Activated T-cell treated with anti-CD3 and anti-CD28 coated beads, Interleukin-2, amount 50 U/mL, for 48 hours (primary cell): ENCODE results near the gene ST8SIA5.

Source experiments
- DNase-seq, 2 experiments: peaks; one replicate each; pipeline ENCODE4 v3.0.0-alpha.2; 2020

ST8SIA5 gene

DNA sequence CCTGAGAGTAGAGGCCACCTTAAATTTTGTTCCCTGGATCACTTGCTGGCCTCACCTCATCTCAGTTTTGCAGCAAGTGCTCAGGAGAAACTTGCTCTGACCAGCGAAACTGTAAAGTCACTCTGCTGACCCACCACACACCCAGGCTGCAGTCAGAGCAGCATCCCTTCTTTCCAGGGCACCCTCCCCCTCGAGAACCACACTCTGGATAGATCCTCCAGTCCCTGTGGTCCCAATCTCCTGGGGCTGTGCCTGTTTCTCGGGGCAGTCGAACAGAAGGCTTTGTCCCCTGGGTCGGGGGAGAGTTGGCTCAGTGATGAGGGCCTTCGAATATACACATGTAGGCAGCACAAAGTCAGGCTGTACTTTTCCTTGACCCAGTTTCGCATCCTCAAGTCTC, 18.4 kb downstream of the ST8SIA5 start:
- no peak for DNase-seq

DNA sequence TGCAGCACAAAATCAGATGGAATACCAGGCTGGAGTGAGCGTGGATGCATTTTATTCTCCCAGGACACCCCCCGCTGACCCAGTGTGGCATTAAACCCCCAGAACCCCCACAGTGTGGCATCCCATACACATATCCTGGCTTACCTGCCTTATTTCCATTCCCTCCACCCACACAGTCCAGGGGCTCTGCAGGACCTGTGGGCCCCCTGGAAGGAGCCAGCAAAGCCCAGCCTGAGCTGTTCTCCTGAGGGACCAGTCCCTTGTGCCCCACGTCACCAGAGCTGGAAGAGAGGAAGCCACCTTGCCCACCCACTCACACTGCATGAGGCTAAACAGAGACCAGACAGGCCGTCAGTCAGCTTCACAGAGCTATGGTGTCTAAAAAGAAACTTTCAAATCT, 20.1 kb downstream of the ST8SIA5 start:
- DNase-seq, result no peak

- no peak for DNase-seq
Observed at GRCh38 chr18:46736135-46736534, 20.7 kb downstream of the ST8SIA5 start.

DNA sequence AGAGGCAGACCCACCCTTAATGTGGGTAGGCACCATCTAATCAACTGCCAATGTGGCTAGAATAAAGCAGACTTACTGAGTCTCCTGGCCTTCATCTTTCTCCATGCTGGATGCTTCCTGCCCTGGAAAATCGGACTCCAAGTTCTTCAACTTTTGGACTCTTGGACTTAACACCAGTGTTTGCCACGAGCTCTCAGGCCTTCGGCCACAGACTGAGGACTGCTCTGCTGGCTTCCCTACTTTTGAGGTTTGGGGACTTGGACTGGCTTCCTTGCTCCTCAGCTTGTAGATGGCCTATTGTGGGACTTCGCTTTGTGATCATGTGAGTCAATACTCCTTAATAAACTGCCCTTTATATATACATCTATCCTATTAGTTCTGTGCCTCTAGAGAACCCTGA, 21.9 kb downstream of the ST8SIA5 start:
- no peak for DNase-seq

GRCh38 chr18:46733872-46734271, 23.0 kb downstream of the ST8SIA5 start:
- DNase-seq, result no peak

GRCh38 chr18:46732801-46733200, 24.1 kb downstream of the ST8SIA5 start:
- no peak for DNase-seq

DNA sequence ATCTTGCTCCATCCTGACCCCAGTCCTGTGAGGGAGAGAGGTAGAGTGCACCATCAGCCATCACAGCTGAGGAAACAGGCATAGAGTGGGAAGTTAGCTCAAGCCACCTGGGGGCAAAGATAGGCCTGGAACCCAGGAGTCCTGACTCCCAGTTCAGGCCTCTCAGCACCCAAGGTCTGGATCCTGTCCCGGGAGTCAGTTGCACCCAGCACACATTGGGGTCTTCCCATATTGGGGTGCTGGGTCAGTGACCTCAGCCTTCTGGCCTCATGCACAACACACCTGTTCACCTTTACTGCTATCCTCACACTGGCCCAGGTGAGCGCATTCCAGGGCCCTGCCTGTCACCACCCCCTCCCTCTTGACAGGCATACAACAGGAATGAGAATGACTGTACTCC, 24.7 kb downstream of the ST8SIA5 start:
- DNase-seq, result no peak

- DNase-seq, result no peak
Observed at GRCh38 chr18:46731316-46731715, 25.5 kb downstream of the ST8SIA5 start.

DNA sequence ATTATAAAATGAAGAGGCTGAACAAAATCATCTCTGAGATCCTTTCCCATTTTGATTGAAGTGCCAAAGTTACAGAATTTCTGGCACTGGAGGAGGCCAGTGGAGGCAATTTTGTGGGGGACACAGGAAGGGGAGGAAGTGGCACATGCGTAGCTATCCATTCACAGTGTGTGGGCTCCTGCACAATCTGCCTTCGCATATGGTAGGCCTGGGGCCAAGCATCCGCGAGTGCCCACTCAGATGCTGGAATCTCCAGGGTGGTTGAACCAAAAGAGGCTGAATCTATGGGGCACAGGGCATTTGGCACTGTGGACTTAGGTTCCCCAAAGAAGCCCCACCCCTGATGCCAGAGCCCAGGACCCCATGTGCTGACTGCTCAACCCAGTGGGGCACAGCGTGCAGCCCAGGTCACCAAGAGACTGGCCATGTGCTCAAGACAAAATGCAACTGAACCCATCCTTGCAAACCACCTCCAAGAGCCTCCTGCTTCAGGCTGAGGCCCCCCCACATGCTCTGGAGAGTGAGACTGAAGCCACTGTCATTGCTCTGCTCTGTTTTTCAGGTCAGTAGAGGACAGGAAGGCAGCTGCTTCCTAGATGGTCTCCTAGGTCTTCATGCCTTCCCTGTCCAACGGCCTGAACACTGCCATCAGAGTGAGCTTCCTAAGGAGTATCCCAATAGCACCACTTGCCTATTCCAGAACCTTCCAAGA, 28.5 kb downstream of the ST8SIA5 start:
- DNase-seq, result no peak

DNA sequence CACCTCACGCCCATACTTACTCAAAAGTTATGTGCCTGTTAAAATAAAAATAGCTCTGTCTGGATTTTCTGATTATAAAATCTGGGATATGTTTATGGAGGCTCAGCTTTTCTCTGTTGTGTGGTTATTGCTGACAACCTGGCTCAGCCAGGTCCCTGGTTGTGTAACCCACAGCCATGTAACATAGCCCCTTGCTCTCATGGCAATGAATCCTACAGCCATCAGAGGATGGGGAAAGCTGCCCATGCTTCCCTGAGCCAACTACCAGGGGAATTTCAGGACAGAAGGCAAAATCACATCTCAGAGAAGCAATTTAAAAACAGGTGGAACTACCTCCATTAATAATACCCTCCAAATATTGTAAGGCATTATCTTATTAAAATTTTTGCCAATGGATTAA, 29.7 kb downstream of the ST8SIA5 start:
- DNase-seq, result no peak

- no peak for DNase-seq
Observed at GRCh38 chr18:46725310-46725709, 31.5 kb downstream of the ST8SIA5 start.

- no peak for DNase-seq
Observed at GRCh38 chr18:46723856-46724415, 32.9 kb downstream of the ST8SIA5 start.

DNA sequence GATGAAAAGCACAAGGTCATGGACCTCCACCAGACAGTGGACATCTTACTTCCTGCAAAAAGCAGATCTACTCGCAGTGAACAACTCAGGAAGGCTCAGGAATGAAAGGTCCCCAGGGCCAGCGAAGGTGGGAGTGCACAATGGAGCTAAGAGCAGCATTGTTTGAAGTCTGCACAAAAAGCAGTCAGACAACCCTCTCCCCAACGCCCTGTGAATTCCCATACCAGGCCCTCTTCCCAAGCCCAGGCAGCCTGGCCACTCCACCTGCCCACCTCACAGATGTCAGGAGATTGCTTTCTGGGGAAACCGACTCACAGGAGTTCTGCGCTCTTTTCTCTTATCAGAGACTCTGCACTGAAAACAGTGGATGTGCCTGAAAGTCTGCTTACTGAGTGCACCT, 34.8 kb downstream of the ST8SIA5 start:
- no peak for DNase-seq

DNA sequence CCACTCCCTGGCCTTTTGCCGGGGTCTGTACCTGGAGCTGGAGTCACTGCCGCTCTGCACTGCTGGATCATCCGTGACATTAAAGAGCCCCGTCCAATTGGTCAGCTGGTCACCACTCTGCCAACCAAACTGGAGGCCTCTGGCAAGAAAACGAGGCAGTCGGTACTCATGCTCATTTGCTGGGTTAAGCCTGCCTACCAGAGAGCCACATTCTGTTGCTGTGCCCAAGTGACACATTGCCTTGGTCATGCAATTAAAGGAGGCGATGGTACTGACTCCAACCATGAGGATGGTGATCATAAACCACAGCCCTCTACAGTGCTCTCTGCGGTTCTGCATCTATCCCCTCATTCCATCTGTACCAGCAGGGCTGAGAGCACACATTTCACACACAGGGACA, 35.5 kb downstream of the ST8SIA5 start:
- DNase-seq, result no peak

- no peak for DNase-seq
Observed at GRCh38 chr18:46720521-46720920, 36.3 kb downstream of the ST8SIA5 start.

- DNase-seq, result no peak
Observed at GRCh38 chr18:46720092-46720491, 36.8 kb downstream of the ST8SIA5 start.

DNA sequence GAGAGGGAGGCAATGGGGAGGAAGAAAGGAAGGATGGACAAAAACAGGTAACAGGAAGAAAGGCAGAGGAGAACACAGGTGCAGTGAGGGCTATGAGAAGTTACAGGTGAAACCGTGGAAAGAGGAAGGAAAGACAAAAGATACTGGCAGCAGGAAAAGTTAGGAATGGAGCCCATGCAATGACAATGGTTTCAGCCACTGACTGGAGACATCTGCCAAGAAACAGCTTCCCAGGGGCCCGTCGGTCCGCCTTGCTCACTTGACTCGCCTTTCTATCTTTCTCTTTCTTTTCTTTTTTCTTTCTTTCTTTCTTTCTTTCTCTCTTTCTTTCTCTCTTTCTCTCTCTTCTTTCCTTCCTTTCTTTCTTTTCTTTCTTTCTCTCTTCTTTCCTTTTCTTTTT, 37.5 kb downstream of the ST8SIA5 start:
- no peak for DNase-seq

GRCh38 chr18:46718501-46719341, 38.1 kb downstream of the ST8SIA5 start:
- DNase-seq, result no peak

DNA sequence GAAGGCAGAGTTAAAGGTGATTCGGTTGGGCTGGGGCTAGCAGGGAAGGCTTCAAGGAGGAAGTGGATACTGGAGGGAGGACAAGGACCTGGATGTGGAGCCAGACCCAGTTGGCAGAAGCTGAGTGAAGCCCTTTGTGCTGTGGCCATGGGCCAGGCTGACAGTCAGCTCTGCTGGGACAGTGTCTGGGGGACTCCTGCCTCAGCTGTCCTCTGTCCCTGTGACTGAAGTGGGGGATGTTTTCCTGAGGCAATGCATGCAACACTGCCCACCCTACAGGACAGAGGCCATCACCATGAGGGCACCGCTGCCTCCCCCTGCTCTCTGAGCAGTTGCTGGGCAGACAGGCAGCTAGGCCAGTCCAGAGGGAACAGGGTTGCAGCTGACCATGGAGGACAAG, 40.0 kb downstream of the ST8SIA5 start:
- DNase-seq, result no peak

GRCh38 chr18:46716336-46716735, 40.5 kb downstream of the ST8SIA5 start:
- DNase-seq, result no peak

DNA sequence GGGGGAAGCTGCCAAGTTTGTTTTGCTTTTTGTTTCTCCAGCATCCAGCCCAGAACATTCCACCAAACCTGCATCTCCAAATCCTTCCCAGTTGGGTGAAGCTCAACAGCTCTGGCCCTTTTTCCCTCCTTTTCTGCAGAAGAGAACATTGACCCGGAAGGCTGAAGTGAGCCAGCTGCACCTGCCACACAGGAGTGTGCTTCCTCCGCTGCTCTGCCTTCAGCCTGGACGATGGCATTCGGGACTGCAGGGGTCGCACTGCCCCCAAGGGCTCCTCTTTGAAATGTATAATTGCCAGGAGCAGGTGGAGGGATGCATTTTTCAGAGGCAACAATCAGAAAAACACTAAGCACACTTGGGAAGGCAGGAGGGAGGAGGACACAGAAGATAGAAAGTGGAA, 41.8 kb downstream of the ST8SIA5 start:
- no peak for DNase-seq

DNA sequence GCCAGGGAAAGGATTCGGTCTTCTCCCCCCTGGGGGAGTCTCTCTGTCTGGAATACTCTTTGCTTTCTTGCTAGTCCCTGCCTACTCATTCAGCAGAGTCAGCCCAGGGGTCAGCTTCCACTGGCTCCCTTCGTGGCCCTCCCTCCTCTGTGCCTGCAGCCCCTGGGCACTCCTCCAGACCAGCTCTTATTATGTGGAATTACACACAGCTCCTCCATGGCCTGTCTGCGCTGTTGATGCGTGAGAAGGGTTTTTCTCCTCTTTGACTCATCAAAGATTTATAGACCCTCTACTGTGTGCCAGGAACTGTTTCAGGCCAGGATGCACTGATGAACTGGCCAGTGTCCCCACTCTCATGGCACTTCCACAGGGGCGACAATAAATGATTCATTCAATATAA, 44.4 kb downstream of the ST8SIA5 start:
- no peak for DNase-seq

GRCh38 chr18:46711444-46711863, 45.4 kb downstream of the ST8SIA5 start:
- no peak for DNase-seq

DNA sequence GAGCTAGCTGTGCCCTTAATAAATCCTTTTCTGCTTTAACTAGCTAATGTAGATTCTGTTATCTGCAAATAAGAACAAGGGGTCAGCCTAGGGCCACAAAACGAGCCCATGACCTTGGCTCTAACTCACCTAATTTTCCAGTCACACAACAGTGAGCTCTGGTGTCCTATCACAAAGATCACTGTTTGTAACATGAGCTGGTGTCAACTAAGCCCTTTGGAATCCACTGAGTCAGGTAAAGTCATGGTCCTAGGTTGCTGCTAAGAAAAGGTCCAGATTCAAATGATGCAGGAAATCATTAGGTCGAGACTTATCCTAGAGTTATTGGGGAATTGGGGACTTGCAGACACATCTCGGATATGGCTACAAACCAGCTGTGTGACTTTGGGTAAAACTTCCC, 49.9 kb downstream of the ST8SIA5 start:
- DNase-seq, result no peak
